ENCODE results near the gene GCC2. TPM values are rescaled to one million over a fixed set of nuclear protein-coding genes. Genes with fewer than 3 reads are reported as not detected.

Gene GCC2
- total RNA-seq, 1 donor: 44.2 TPM

DNA sequence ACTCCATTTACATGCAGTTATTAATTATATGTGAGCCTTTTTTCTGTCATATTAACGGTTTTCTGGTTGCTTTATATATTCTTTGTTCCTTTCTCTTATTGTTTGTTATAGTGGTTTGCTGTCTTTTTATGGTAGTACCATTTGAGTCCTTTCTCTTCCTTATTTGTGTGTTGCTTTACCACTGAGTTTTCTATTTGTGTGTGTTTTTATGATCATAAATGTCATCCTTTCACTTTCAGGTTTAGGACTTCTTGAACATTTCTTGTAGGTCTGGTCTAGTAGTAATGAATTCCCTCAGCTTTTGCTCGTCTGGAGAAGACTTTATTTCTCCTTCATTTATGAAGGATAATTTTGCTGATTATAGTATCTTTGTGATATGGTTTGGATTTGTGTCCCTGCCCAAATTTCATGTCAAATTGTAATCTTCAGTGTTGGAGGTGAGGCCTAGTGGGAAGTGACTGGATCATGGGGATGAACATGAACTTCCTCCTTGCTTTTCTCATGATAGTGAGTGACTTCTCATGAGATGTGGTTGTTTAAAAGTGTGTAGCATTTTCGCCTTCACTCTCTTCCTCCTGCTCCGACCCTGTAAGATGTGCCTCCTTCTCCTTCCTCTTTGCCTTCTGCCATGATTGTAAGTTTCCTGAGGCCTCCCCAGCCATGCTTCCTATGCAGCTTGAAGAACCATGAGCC lies 11.5 kb downstream of the GCC2 start:
- Histone ChIP-seq H3K9me3 (ENCODE audit: low read depth, low read length) (no peaks in the 10 kb centered on the region), H3K4me2 (ENCODE audit: insufficient read depth, low read length) (no peak overlapping the region), H3K27me3 (ENCODE audit: insufficient read depth, low read length) (no peaks in the 10 kb centered on the region), H2AFZ (ENCODE audit: low read length) (no peak overlapping the region), H3K36me3 (ENCODE audit: insufficient read depth, low read length) (peaks cover 32% of the 10 kb centered on the region), H3K79me2 (ENCODE audit: insufficient read depth, low read length) (peaks cover 50% of the 10 kb centered on the region), H4K20me1 (ENCODE audit: insufficient read depth, low read length) (peaks cover 13% of the 10 kb centered on the region), H3K27ac (ENCODE audit: low read depth, low read length) (no peak overlapping the region), H3K4me1 (ENCODE audit: insufficient read depth, low read length) (no peaks in the 10 kb centered on the region), H3K4me3 (ENCODE audit: insufficient read depth, low read length) (no peak overlapping the region)
- TF ChIP-seq, protein P1, sequence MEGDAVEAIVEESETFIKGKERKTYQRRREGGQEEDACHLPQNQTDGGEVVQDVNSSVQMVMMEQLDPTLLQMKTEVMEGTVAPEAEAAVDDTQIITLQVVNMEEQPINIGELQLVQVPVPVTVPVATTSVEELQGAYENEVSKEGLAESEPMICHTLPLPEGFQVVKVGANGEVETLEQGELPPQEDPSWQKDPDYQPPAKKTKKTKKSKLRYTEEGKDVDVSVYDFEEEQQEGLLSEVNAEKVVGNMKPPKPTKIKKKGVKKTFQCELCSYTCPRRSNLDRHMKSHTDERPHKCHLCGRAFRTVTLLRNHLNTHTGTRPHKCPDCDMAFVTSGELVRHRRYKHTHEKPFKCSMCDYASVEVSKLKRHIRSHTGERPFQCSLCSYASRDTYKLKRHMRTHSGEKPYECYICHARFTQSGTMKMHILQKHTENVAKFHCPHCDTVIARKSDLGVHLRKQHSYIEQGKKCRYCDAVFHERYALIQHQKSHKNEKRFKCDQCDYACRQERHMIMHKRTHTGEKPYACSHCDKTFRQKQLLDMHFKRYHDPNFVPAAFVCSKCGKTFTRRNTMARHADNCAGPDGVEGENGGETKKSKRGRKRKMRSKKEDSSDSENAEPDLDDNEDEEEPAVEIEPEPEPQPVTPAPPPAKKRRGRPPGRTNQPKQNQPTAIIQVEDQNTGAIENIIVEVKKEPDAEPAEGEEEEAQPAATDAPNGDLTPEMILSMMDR (IDR thresholded peaks at IDR 0.05; ENCODE audit: extremely low read depth, low read depth, low read length): no peak
- DNase-seq (ENCODE audit: insufficient read length, low spot score, missing footprints): no peak

DNA sequence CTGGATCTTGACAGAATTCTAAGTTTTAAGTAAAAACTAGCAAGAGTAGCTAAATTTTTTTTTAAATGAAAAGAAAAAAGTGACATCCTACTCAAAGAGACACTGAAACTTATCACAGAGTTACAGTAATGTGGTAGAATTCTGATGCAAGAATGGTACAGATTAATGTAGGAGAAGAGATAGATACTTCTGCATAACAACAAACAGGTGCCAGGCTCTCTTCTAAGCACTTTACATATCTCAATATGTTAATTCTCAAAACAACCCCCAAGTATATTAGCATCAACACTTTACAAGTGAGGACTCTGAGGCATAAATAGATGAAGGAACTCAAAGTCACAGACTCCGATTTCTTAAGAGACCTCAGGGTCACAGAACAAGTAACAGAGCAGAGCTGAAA lies 28.1 kb downstream of the GCC2 start:
- Histone ChIP-seq H3K36me3 (ENCODE audit: insufficient read depth, low read length) (peaks cover 33% of the 10 kb centered on the region), H3K4me2 (ENCODE audit: insufficient read depth, low read length) (no peak overlapping the region), H3K4me3 (ENCODE audit: insufficient read depth, low read length) (no peak overlapping the region), H3K27ac (ENCODE audit: low read depth, low read length) (no peak overlapping the region), H3K9me3 (ENCODE audit: low read depth, low read length) (no peaks in the 10 kb centered on the region), H3K27me3 (ENCODE audit: insufficient read depth, low read length) (no peaks in the 10 kb centered on the region), H4K20me1 (ENCODE audit: insufficient read depth, low read length) (no peaks in the 10 kb centered on the region), H3K79me2 (ENCODE audit: insufficient read depth, low read length) (no peaks in the 10 kb centered on the region), H3K4me1 (ENCODE audit: insufficient read depth, low read length) (no peaks in the 10 kb centered on the region), H2AFZ (ENCODE audit: low read length) (no peak overlapping the region)
- no peak for DNase-seq (ENCODE audit: insufficient read length, low spot score, missing footprints)
- TF ChIP-seq, protein P1 (IDR thresholded peaks at IDR 0.05; ENCODE audit: extremely low read depth, low read depth, low read length): no peak

DNA sequence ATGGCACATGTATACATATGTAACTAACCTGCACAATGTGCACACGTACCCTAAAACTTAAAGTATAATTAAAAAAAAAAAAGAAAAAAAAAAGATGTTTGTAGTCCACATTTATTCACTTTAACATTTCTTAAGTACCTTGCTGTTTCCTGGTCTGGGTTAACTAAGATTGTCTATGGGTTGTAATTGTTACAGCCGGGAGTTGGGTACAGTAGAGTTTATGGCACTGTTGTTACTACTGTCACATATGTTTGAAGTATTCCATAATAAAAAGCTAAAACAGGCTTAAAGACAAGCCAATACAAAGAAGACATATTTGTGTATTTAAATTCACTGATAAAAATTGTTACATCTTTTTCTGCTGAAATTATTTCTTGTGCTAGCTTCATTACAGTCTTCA lies 36.2 kb downstream of the GCC2 start:
- Histone ChIP-seq H3K4me3 (ENCODE audit: insufficient read depth, low read length) (no peak overlapping the region), H2AFZ (ENCODE audit: low read length) (no peak overlapping the region), H3K36me3 (ENCODE audit: insufficient read depth, low read length) (peaks cover 61% of the 10 kb centered on the region), H3K4me2 (ENCODE audit: insufficient read depth, low read length) (no peak overlapping the region), H3K27ac (ENCODE audit: low read depth, low read length) (no peak overlapping the region), H3K27me3 (ENCODE audit: insufficient read depth, low read length) (no peaks in the 10 kb centered on the region), H3K9me3 (ENCODE audit: low read depth, low read length) (no peaks in the 10 kb centered on the region), H3K79me2 (ENCODE audit: insufficient read depth, low read length) (no peaks in the 10 kb centered on the region), H4K20me1 (ENCODE audit: insufficient read depth, low read length) (no peaks in the 10 kb centered on the region), H3K4me1 (ENCODE audit: insufficient read depth, low read length) (no peaks in the 10 kb centered on the region)
- TF ChIP-seq, protein P1 (IDR thresholded peaks at IDR 0.05; ENCODE audit: extremely low read depth, low read depth, low read length): no peak
- DNase-seq (ENCODE audit: insufficient read length, low spot score, missing footprints): no peak

DNA sequence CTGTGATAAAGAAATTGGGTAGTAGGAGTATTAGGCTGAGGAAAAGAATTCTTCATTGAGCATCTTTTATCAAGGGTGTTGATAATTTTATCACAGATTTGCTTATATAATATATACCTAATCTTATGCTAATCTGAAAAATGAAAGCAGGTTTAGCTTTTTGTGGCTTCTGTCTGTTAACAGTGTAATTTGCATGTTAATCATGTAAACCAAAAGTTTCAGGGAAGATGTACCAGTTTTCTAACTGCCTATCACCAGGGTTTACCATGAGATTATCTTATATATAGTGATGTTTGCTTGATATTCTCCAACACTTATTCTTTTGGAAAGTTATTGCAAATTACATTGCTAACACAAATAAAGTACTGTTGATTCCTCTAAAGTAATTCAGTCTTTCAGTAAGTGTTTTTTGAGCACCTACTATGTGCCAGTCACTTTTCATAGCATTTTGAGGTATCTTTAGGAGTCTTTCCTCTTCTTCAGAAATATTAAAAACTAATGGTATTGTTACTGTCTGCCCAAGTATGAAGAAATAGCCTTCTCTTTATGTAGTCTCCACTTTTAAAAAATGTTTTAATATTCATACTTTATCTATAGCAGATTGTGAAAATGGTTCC lies 41.6 kb downstream of the GCC2 start:
- TF ChIP-seq, protein P1 (IDR thresholded peaks at IDR 0.05; ENCODE audit: extremely low read depth, low read depth, low read length): no peak
- H3K4me1 ChIP-seq (ENCODE audit: insufficient read depth, low read length): peaks cover 7% of the 10 kb centered on the region
- H3K27ac ChIP-seq (ENCODE audit: low read depth, low read length): no peak overlapping the region
- peaks cover 50% of the 10 kb centered on the region for H3K36me3 ChIP-seq (ENCODE audit: insufficient read depth, low read length)
- no peak for DNase-seq (ENCODE audit: insufficient read length, low spot score, missing footprints)
- no peaks in the 10 kb centered on the region for H3K9me3 ChIP-seq (ENCODE audit: low read depth, low read length)
- no peaks in the 10 kb centered on the region for H3K27me3 ChIP-seq (ENCODE audit: insufficient read depth, low read length)
- H3K79me2 ChIP-seq (ENCODE audit: insufficient read depth, low read length): no peaks in the 10 kb centered on the region
- H2AFZ ChIP-seq (ENCODE audit: low read length): no peak overlapping the region
- no peaks in the 10 kb centered on the region for H4K20me1 ChIP-seq (ENCODE audit: insufficient read depth, low read length)
- no peak overlapping the region for H3K4me3 ChIP-seq (ENCODE audit: insufficient read depth, low read length)
- H3K4me2 ChIP-seq (ENCODE audit: insufficient read depth, low read length): no peak overlapping the region

Data from osteoblast (primary cell).